ENCODE results near the gene STK31.

Gene STK31

GRCh38 chr7:23693224-23693623, 16.8 kb upstream of the STK31 start:
- TF ChIP-seq, protein P1, sequence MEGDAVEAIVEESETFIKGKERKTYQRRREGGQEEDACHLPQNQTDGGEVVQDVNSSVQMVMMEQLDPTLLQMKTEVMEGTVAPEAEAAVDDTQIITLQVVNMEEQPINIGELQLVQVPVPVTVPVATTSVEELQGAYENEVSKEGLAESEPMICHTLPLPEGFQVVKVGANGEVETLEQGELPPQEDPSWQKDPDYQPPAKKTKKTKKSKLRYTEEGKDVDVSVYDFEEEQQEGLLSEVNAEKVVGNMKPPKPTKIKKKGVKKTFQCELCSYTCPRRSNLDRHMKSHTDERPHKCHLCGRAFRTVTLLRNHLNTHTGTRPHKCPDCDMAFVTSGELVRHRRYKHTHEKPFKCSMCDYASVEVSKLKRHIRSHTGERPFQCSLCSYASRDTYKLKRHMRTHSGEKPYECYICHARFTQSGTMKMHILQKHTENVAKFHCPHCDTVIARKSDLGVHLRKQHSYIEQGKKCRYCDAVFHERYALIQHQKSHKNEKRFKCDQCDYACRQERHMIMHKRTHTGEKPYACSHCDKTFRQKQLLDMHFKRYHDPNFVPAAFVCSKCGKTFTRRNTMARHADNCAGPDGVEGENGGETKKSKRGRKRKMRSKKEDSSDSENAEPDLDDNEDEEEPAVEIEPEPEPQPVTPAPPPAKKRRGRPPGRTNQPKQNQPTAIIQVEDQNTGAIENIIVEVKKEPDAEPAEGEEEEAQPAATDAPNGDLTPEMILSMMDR (IDR thresholded peaks at IDR 0.05; ENCODE audit: low read depth, low read length, missing control alignments) = no peak
- no peak overlapping the region for H3K4me3 ChIP-seq (ENCODE audit: low read depth, low read length)
- no peak for DNase-seq (ENCODE audit: low read depth)

DNA sequence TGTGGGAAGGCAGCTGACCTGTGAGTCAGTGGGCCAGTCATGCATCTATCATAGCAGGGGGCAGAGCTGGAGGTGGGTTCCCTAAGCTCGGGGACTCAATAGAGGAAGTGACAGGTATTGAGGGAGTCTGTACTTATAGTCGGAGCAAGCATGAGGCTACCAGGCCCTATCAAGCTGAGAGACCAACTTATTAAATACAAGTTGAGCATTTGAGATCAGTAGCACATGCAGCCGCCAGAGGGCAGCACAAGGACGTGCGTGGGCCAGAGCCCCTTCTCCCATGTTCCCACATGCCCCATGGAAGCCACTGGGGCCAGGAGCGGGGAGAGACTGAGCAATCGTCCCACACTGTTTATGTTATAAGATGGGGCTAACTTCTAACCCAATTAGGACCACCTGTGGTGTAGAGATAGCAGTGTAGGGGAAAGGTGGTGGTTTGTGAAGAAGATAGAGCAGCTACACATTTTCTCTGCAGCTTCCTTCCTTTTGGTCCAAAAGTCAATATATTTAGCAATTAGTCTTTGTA, 13.0 kb upstream of the STK31 start:
- TF ChIP-seq, protein P1 (IDR thresholded peaks at IDR 0.05; ENCODE audit: low read depth, low read length, missing control alignments) = peak; percentile 86
- no peak for DNase-seq (ENCODE audit: low read depth)
- no peak overlapping the region for H3K4me3 ChIP-seq (ENCODE audit: low read depth, low read length)

DNA sequence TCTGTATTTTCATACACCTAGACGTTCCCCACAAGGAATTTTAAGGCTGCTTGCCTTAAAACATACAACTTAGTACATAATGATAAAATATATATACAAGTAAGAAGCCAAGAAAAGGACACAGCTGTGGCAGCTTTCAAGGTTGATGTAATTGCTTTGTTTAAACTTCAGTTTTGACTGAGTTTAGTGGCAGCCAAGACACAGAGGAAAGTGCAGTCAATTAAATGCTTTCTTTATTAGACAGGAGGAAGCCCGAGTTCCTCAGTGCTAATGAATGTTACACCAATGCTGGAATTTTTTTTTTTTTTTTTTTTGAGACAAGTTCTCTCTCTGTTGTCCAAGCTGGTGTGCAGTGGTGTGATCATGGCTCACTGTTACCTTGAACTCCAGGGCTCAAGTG, 11.2 kb upstream of the STK31 start:
- no peak for DNase-seq (ENCODE audit: low read depth)
- TF ChIP-seq, protein P1 (IDR thresholded peaks at IDR 0.05; ENCODE audit: low read depth, low read length, missing control alignments) = no peak
- H3K4me3 ChIP-seq (ENCODE audit: low read depth, low read length) = no peak overlapping the region

DNA sequence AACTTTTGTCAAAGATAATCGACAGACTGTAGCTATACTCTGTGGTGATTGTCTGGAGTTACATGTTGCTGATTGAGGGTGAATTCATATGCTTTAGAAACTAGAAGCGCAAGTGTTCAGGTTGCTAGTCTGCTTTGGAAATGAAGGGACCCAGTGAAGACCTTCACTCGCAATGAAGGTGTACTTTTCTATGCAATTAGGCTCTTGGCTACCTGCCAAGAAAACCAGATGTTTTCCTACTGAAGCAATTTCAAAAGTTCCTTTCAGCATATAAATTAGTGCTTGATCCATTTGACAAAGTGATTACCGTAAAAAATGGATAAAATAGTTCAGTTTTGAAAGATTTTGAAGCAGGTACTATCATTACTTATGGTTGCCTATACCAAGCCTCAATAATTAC, 10.0 kb upstream of the STK31 start:
- no peak for DNase-seq (ENCODE audit: low read depth)
- H3K4me3 ChIP-seq (ENCODE audit: low read depth, low read length) = no peak overlapping the region
- TF ChIP-seq, protein P1 (IDR thresholded peaks at IDR 0.05; ENCODE audit: low read depth, low read length, missing control alignments) = no peak

- H3K4me3 ChIP-seq (ENCODE audit: low read depth, low read length) = no peak overlapping the region
- TF ChIP-seq, protein P1 (IDR thresholded peaks at IDR 0.05; ENCODE audit: low read depth, low read length, missing control alignments) = no peak
- no peak for DNase-seq (ENCODE audit: low read depth)
Observed at GRCh38 chr7:23709081-23709750, 803 bp upstream of the STK31 start.

DNA sequence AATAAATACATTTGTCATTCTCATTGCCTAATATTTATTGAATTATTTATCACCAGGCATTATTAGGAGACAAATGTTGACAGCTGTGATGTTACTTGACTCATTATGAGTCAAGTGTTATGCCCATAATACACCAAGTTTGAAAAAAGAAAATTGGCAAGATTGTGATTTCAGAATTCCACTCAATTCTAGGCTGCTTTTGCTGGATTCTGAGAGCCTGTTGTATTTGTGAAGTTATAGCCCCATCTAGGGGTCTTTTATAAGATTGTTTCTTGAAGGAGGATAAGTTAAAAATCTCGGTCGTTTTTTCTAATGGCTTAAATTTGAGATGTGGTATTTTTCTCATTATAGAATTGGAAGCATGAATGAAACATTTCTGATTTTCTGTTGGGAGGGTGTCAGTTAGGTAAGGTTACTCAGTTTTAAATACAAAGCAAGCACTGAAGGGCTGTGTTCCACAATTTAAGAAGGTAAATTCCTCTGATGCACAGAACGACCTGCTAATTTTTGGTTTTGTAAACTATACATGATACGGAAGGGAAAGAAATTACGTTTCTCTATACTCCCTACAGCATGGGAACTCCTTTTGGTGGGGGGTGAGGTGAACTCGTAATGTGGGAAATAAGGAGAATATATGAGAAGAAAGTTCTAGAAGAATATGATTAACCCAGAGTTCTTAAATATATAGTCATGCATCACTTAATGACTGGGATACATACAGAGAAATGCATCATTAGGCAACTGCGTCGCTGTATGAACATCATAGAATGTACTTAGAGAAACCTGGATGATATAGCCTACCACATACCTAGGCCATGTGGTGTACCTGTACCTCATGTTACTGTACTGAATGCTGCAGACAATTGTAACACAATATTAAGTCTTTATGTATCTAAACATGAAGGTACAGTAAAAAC, 2.6 kb downstream of the STK31 start:
- H3K4me3 ChIP-seq (ENCODE audit: low read depth, low read length) = no peak overlapping the region
- peak; percentile 26 for DNase-seq (ENCODE audit: low read depth)
- TF ChIP-seq, protein P1 (IDR thresholded peaks at IDR 0.05; ENCODE audit: low read depth, low read length, missing control alignments) = peak; percentile 27
